Measurements from ENCODE around the gene EHF. TPM values are rescaled to one million over a fixed set of nuclear protein-coding genes. Genes with fewer than 3 reads are reported as not detected.
A peak's percentile ranks its signal among the peaks of the same experiment; 100 is the strongest.

The EHF gene
- total and polyA plus RNA-seq, 9 of the 15 experiments (the other 6 are each of a cell fraction or from before 2014, with no cell fraction given), result 0.04 to 0.54 (median 0.37) TPM

DNA sequence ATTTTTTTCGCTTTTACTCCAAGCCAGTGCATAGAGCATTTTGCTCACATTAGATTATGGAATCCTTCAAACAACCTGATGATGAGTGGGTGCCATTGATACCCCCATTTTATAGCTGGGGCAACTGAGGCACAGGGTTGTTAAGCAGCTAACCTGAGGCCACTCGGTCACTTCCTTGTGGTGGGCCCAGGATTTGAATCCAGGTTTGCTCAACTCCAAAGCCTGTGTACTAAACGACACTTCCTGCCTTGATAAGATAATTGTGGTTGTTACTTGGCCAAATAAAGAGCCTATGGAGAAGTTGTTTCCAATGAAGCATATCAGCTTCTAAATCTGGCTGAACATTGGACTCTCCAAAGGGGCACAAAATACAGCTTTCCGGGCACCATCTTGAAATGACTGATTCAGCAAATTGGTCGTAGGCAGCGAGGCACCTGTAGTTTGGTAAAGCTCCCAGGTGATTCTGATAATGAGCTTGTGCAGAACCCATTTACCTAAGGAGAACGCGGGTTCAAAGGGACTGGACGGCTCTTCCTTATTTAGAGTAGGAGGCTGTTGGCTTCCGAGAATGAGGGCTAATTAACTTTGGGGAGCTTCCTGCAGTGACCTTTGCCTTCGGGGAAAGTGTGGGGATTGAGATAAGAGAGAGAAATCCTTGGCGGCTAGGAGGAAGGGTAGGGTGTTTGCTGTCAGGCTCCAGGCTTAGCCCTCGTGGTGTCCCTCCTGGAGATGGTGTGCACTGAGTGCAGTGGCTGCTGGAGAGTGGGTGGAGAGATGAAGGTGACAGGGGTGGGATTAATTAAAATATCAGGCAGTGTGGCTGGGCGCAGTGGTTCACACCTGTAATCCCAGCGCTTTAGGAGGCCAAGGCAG is 17.5 kb upstream of the EHF start (continued):
- TF ChIP-seq ZNF57 (CRISPR knock-in tag; IDR thresholded peaks at IDR 0.05) (no peak), CC2D1A (IDR thresholded peaks at IDR 0.05) (peak; percentile 91), MEF2D (tag; conservative IDR thresholded peaks at IDR 0.05; ENCODE audit: low read depth) (peak; percentile 88), PURB (CRISPR knock-in tag; IDR thresholded peaks at IDR 0.05; ENCODE audit: low read depth) (no peak), ZNF274 (IDR thresholded peaks at IDR 0.05; ENCODE audit: borderline replicate concordance, low read depth, low read length) (no peak), HMGN3 (IDR thresholded peaks at IDR 0.05; ENCODE audit: borderline replicate concordance, extremely low read depth, insufficient read length, low read depth, low read length) (no peak), ZNF282 (CRISPR knock-in tag; IDR thresholded peaks at IDR 0.05) (no peak), HSF4 (CRISPR knock-in tag; IDR thresholded peaks at IDR 0.05; ENCODE audit: borderline replicate concordance) (no peak), SAFB2 (IDR thresholded peaks at IDR 0.05; ENCODE audit: borderline replicate concordance, low read depth, low read length, severe bottlenecking) (no peak), MTA1 (IDR thresholded peaks at IDR 0.05; ENCODE audit: borderline replicate concordance) (peak; percentile 82; the same call in 1 of the 2 replicates), SUPT5H (IDR thresholded peaks at IDR 0.05) (no peak), NFIC (IDR thresholded peaks at IDR 0.05) (peak; percentile 79), C11orf30 (IDR thresholded peaks at IDR 0.05; ENCODE audit: low read depth) (peak; percentile 96), ZNF589 (CRISPR knock-in tag; IDR thresholded peaks at IDR 0.05; ENCODE audit: low read depth) (no peak; the same call in 1 of the 2 replicates), MYBL2 (IDR thresholded peaks at IDR 0.05; ENCODE audit: low read depth) (no peak), MYBL2 (CRISPR knock-in tag; IDR thresholded peaks at IDR 0.05; ENCODE audit: borderline replicate concordance) (no peak), ZNF134 (CRISPR knock-in tag; conservative IDR thresholded peaks at IDR 0.05) (no peak), FOSL1 (tag; conservative IDR thresholded peaks at IDR 0.05) (peak; percentile 80), TAL1 (IDR thresholded peaks at IDR 0.05) (peak; percentile 92)
- TF ChIP-seq, protein P1, sequence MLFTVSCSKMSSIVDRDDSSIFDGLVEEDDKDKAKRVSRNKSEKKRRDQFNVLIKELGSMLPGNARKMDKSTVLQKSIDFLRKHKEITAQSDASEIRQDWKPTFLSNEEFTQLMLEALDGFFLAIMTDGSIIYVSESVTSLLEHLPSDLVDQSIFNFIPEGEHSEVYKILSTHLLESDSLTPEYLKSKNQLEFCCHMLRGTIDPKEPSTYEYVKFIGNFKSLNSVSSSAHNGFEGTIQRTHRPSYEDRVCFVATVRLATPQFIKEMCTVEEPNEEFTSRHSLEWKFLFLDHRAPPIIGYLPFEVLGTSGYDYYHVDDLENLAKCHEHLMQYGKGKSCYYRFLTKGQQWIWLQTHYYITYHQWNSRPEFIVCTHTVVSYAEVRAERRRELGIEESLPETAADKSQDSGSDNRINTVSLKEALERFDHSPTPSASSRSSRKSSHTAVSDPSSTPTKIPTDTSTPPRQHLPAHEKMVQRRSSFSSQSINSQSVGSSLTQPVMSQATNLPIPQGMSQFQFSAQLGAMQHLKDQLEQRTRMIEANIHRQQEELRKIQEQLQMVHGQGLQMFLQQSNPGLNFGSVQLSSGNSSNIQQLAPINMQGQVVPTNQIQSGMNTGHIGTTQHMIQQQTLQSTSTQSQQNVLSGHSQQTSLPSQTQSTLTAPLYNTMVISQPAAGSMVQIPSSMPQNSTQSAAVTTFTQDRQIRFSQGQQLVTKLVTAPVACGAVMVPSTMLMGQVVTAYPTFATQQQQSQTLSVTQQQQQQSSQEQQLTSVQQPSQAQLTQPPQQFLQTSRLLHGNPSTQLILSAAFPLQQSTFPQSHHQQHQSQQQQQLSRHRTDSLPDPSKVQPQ (CRISPR knock-in tag; IDR thresholded peaks at IDR 0.05; ENCODE audit: borderline replicate concordance), result no peak
- TF ChIP-seq, protein P2, sequence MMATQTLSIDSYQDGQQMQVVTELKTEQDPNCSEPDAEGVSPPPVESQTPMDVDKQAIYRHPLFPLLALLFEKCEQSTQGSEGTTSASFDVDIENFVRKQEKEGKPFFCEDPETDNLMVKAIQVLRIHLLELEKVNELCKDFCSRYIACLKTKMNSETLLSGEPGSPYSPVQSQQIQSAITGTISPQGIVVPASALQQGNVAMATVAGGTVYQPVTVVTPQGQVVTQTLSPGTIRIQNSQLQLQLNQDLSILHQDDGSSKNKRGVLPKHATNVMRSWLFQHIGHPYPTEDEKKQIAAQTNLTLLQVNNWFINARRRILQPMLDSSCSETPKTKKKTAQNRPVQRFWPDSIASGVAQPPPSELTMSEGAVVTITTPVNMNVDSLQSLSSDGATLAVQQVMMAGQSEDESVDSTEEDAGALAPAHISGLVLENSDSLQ (IDR thresholded peaks at IDR 0.05), result peak; percentile 60; the same call in 1 of the 2 replicates
- TF ChIP-seq, protein P3, sequence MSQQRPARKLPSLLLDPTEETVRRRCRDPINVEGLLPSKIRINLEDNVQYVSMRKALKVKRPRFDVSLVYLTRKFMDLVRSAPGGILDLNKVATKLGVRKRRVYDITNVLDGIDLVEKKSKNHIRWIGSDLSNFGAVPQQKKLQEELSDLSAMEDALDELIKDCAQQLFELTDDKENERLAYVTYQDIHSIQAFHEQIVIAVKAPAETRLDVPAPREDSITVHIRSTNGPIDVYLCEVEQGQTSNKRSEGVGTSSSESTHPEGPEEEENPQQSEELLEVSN (IDR thresholded peaks at IDR 0.05; ENCODE audit: borderline replicate concordance in 1 of 2, extremely low read depth in 1 of 2, insufficient read depth in 1 of 2, insufficient read length in 1 of 2, low read depth in 1 of 2, low read length in 1 of 2, poor library complexity in 1 of 2, severe bottlenecking in 1 of 2), result peak in 1 of 2 experiments; percentile 52

All from K562 (cell line).